ENCODE results near the gene ERICH2.

ERICH2 gene

DNA sequence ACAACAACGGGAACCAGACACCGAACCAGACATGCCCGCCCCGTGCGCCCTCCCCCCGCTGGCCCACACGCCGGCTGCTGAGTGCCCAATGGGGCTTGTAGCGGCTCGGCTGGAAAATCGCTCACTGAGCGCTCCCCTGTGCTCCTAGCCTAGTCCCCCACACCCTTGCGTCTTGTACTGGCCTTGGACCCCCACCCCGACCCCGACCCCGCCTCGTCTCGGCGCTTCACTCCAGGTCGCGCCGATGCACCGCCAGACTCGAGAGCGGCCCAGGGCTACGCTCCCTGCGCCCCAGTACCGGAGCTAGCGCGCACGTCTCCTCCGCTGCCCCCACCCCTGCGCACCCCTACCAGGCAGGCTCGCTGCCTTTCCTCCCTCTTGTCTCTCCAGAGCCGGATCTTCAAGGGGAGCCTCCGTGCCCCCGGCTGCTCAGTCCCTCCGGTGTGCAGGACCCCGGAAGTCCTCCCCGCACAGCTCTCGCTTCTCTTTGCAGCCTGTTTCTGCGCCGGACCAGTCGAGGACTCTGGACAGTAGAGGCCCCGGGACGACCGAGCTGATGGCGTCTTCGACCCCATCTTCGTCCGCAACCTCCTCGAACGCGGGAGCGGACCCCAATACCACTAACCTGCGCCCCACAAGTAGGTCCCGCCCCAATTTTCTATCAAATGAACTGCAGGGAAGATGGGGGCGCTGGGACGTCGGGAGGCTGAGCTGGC is 48.0 kb downstream of the ERICH2 start:
- no peak for TF ChIP-seq CEBPB (IDR thresholded peaks at IDR 0.05)
- no peak for TF ChIP-seq CREB1 (IDR thresholded peaks at IDR 0.05; ENCODE audit: low read depth)

DNA sequence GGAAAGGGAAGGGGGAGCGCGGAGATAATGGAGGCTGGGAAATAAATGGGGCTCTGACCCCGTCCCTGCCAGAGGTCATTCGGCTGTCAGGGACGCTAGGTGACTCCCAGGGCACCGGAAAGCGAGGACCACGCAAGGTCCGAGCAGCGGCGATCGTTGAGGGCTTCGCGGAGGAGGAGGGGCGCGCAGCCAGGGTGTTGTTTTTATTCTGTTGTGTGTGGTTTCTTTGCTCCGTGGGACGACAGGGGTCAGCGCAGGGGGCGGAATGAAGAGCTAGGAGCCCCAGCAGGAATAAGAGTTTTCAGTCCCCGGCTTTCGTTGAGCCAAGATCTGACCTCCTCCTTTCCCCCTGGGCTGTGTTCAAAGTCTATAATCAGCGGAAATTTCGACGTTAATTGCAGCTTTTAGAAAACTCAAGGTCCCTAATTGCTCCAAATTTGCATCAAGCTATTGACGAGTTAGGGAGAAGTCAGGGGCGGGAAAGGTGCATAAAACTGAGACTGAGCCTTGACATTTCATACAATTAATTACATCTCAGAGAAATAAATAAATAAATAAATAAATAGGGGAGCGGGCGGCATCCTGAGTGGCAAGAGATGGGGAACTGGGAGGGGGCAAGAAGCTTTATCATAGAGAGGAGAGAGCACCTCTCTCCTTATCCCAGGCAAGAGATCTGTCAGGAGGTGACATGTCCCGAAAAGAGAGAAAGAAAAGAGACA is 48.7 kb downstream of the ERICH2 start:
- TF ChIP-seq, protein P1, sequence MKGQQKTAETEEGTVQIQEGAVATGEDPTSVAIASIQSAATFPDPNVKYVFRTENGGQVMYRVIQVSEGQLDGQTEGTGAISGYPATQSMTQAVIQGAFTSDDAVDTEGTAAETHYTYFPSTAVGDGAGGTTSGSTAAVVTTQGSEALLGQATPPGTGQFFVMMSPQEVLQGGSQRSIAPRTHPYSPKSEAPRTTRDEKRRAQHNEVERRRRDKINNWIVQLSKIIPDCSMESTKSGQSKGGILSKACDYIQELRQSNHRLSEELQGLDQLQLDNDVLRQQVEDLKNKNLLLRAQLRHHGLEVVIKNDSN (IDR thresholded peaks at IDR 0.05): no peak
- TF ChIP-seq CEBPB (IDR thresholded peaks at IDR 0.05) (no peak), FOXM1 (IDR thresholded peaks at IDR 0.05; ENCODE audit: borderline replicate concordance, low read depth) (no peak), YY1 (IDR thresholded peaks at IDR 0.05; ENCODE audit: low read depth) (no peak), RAD21 (IDR thresholded peaks at IDR 0.05; ENCODE audit: low read depth) (no peak)

DNA sequence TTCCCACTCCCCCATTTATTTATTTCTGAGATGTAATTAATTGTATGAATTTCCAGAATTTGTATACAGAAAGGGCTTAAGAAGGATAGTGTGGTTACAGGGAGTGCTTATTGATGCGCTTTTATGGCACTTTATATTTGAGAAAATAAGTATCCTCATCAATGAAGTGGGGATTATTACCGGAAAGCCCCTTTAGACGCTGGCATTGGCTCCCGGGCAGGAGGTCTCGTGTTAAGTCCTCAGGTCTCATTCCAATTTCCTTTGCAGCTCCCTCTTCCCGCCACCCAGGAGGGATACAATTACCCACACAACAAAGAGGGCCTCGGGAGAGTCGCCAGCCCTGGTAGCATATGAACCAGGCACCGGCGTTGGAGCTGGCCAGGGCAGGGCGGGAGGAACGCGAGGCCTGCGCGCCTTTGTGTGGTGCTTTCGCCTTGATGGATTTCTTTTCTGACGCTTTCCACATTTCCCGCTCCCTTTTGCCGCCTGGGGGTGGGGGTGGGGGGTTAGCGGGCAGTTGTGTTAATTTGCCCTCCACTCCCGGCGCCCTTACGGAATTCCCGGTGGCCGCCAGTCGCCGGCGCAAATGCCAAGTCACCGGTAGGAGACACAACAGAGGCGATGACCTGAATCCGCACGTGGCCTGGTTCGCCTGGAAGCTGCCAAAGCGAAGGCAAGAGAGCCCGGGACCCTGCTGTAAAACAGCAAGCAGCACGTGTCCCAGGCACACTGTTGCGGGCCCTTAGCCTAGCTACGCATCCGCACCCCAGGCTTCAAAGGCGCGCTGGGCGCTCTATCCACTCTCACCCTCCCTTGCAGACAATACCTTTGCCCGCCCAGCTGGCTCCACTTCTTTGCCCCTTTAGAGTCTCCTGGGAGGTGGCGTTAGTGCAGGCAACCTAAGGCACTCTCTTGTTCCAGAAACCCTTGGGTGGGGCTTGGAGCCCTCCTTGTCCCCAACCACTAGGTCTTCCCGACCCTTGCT is 49.8 kb downstream of the ERICH2 start:
- TF ChIP-seq CEBPB (IDR thresholded peaks at IDR 0.05) (no peak), ZBTB7A (IDR thresholded peaks at IDR 0.05; ENCODE audit: low read depth) (no peak), EP300 (IDR thresholded peaks at IDR 0.05; ENCODE audit: borderline replicate concordance) (no peak), FOXM1 (IDR thresholded peaks at IDR 0.05; ENCODE audit: borderline replicate concordance, low read depth) (no peak), TEAD4 (IDR thresholded peaks at IDR 0.05) (no peak), RAD21 (IDR thresholded peaks at IDR 0.05; ENCODE audit: low read depth) (no peak), NFIC (IDR thresholded peaks at IDR 0.05) (no peak)
- TF ChIP-seq, protein P2, sequence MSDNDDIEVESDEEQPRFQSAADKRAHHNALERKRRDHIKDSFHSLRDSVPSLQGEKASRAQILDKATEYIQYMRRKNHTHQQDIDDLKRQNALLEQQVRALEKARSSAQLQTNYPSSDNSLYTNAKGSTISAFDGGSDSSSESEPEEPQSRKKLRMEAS (IDR thresholded peaks at IDR 0.05): no peak
- TF ChIP-seq, protein P3, sequence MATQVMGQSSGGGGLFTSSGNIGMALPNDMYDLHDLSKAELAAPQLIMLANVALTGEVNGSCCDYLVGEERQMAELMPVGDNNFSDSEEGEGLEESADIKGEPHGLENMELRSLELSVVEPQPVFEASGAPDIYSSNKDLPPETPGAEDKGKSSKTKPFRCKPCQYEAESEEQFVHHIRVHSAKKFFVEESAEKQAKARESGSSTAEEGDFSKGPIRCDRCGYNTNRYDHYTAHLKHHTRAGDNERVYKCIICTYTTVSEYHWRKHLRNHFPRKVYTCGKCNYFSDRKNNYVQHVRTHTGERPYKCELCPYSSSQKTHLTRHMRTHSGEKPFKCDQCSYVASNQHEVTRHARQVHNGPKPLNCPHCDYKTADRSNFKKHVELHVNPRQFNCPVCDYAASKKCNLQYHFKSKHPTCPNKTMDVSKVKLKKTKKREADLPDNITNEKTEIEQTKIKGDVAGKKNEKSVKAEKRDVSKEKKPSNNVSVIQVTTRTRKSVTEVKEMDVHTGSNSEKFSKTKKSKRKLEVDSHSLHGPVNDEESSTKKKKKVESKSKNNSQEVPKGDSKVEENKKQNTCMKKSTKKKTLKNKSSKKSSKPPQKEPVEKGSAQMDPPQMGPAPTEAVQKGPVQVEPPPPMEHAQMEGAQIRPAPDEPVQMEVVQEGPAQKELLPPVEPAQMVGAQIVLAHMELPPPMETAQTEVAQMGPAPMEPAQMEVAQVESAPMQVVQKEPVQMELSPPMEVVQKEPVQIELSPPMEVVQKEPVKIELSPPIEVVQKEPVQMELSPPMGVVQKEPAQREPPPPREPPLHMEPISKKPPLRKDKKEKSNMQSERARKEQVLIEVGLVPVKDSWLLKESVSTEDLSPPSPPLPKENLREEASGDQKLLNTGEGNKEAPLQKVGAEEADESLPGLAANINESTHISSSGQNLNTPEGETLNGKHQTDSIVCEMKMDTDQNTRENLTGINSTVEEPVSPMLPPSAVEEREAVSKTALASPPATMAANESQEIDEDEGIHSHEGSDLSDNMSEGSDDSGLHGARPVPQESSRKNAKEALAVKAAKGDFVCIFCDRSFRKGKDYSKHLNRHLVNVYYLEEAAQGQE (IDR thresholded peaks at IDR 0.05; ENCODE audit: low read depth): no peak
- TF ChIP-seq, protein P1 (IDR thresholded peaks at IDR 0.05): no peak

DNA sequence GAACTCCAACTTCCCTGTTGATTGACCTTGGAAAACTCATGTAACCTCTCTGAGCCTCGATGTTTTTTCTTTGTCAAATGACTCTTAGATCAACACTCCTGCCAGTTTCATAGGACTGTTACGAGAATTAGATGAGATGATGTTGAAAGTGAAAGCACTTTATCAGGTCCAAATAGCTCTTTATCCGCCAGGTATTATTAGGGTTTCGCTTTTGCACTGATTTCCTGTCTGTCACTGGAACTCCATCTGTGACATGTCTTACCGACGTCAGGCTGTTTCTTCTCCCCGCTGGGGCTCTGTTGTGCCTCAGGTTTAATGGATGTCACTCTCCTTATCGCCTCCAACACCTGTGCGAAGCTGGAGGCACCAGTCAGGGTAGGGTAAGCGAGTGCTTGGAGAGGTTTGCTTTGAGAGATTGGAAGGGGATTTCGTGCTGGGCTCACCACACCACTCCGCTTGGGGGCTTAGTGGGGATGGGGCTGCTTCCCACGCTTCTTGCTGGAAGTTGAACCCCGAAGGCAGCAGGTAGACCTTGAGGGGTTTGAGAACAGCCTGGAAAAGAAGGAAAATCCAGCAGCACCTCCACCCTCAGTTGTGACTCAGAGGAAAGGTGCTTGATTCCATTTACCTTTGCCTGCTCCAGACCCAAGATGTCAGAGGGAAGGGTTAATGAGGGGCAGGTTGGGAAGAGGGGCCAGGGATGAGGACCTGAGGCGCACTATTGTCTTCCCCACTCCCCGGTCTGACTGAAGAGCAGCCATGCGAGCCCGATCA is 50.8 kb downstream of the ERICH2 start:
- TF ChIP-seq CEBPB (IDR thresholded peaks at IDR 0.05): no peak

DNA sequence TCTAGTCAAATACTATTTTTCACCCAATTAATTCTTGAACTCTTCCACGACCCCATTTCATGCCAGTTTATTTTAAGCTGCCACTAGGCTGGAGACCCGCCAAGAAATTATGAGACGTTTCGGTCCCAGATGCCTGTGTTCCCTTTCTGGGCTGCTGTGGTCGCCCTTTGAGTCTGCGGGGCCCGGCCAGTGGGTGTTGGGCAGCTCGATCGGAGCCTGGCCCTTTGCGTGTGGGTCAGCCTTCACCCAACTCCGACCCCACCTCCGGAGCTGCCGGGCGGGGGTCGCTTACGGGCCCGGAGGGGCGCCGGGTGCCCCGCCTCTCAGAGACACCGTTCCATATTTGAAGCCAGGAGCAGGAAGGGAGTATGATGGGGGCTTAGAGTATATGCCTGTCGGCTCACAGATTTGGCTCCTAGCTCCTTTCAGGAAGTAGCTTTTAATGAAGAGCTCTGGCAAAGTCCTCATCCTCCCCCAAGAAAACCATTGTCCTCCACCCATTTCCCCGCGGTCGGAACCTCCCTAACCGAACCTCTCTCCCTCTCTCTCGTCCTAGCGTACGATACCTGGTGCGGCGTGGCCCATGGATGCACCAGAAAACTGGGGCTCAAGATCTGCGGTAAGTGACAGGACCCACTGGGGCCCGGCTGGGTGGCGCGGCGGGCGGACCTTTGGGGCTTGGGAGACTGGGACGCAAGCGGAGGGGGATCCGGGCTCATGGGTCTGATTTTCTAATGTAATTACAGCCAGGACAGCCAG is 51.5 kb downstream of the ERICH2 start:
- TF ChIP-seq NFIC (IDR thresholded peaks at IDR 0.05): no peak
- TF ChIP-seq, protein P3 (IDR thresholded peaks at IDR 0.05; ENCODE audit: low read depth): no peak
- TF ChIP-seq, protein P2 (IDR thresholded peaks at IDR 0.05): no peak
- TF ChIP-seq, protein P1 (IDR thresholded peaks at IDR 0.05): no peak
- TF ChIP-seq CREB1 (IDR thresholded peaks at IDR 0.05; ENCODE audit: low read depth): no peak
- TF ChIP-seq TEAD4 (IDR thresholded peaks at IDR 0.05): no peak
- no peak for TF ChIP-seq RAD21 (IDR thresholded peaks at IDR 0.05; ENCODE audit: low read depth)
- TF ChIP-seq YY1 (IDR thresholded peaks at IDR 0.05; ENCODE audit: low read depth): no peak
- no peak for TF ChIP-seq TAF1 (IDR thresholded peaks at IDR 0.05; ENCODE audit: low read depth)
- no peak for TF ChIP-seq CEBPB (IDR thresholded peaks at IDR 0.05)
- TF ChIP-seq EGR1 (IDR thresholded peaks at IDR 0.05): no peak
